Measurements from ENCODE around the gene PRC1. TPM values are rescaled to one million over a fixed set of nuclear protein-coding genes. Genes with fewer than 3 reads are reported as not detected.

PRC1 gene
- total and polyA plus RNA-seq, 2 donors from 2014 or later, result 3.4 to 6.6 TPM

GRCh38 chr15:90981681-90982080 is 12.7 kb downstream of the PRC1 start:
- DNase-seq (no peak), FAIRE-seq (no peak)
- Histone ChIP-seq H3K27ac (ENCODE audit: low read depth in 2 of 2, low read length in 2 of 2) (no peak overlapping the region), H3K36me3 (ENCODE audit: control insufficient read depth in 2 of 3, insufficient read depth in 3 of 3, low read length in 3 of 3) (no peaks in the 10 kb centered on the region), H3K9ac (ENCODE audit: low read length in 3 of 3) (no peak overlapping the region), H3K9me3 (ENCODE audit: control insufficient read depth in 2 of 3, insufficient read depth in 1 of 3, low read length in 3 of 3) (no peaks in the 10 kb centered on the region), H3K4me3 (ENCODE audit: low read length in 3 of 3) (no peak overlapping the region), H3K4me1 (ENCODE audit: control insufficient read depth in 2 of 3, insufficient read depth in 2 of 3, low read depth in 1 of 3, low read length in 3 of 3) (no peaks in the 10 kb centered on the region), H3K27me3 (ENCODE audit: control insufficient read depth, insufficient read depth, low read length) (no peaks in the 10 kb centered on the region)
- no peak for TF ChIP-seq CTCF (IDR thresholded peaks at IDR 0.05; ENCODE audit: borderline replicate concordance, extremely low read depth, insufficient read depth)
- intact Hi-C loops (cut with DNase I), result no loop called here

GRCh38 chr15:90979582-90979981 is 14.8 kb downstream of the PRC1 start:
- Histone ChIP-seq H3K27ac (ENCODE audit: low read depth in 2 of 2, low read length in 2 of 2) (no peak overlapping the region), H3K4me1 (ENCODE audit: control insufficient read depth in 2 of 3, insufficient read depth in 2 of 3, low read depth in 1 of 3, low read length in 3 of 3) (no peaks in the 10 kb centered on the region), H3K9ac (ENCODE audit: low read length in 3 of 3) (no peak overlapping the region), H3K9me3 (ENCODE audit: control insufficient read depth in 2 of 3, insufficient read depth in 1 of 3, low read length in 3 of 3) (no peaks in the 10 kb centered on the region), H3K4me3 (ENCODE audit: low read length in 3 of 3) (no peak overlapping the region), H3K36me3 (ENCODE audit: control insufficient read depth in 2 of 3, insufficient read depth in 3 of 3, low read length in 3 of 3) (no peaks in the 10 kb centered on the region), H3K27me3 (ENCODE audit: control insufficient read depth, insufficient read depth, low read length) (no peaks in the 10 kb centered on the region)
- FAIRE-seq (no peak), DNase-seq (no peak)
- TF ChIP-seq CTCF (IDR thresholded peaks at IDR 0.05; ENCODE audit: borderline replicate concordance, extremely low read depth, insufficient read depth), result no peak
- intact Hi-C loops (cut with DNase I), result no loop called here

- H3K4me3 ChIP-seq (ENCODE audit: low read length in 3 of 3), result no peak overlapping the region
- no peak for TF ChIP-seq CTCF (IDR thresholded peaks at IDR 0.05; ENCODE audit: borderline replicate concordance, extremely low read depth, insufficient read depth)
- no peak overlapping the region for H3K9ac ChIP-seq (ENCODE audit: low read length in 3 of 3)
- peaks cover 0 to 2% (median 0%) of the 10 kb centered on the region in 3 donors for H3K36me3 ChIP-seq (ENCODE audit: control insufficient read depth in 2 of 3, insufficient read depth in 3 of 3, low read length in 3 of 3)
- H3K9me3 ChIP-seq (ENCODE audit: control insufficient read depth in 2 of 3, insufficient read depth in 1 of 3, low read length in 3 of 3), result no peaks in the 10 kb centered on the region
- H3K4me1 ChIP-seq (ENCODE audit: control insufficient read depth in 2 of 3, insufficient read depth in 2 of 3, low read depth in 1 of 3, low read length in 3 of 3), result no peaks in the 10 kb centered on the region
- H3K27me3 ChIP-seq (ENCODE audit: control insufficient read depth, insufficient read depth, low read length), result no peaks in the 10 kb centered on the region
- intact Hi-C loops (cut with DNase I), result no loop called here
- FAIRE-seq, result no peak
- DNase-seq, result no peak
- no peak overlapping the region for H3K27ac ChIP-seq (ENCODE audit: low read depth in 2 of 2, low read length in 2 of 2)
Observed at GRCh38 chr15:90974216-90974615, 20.1 kb downstream of the PRC1 start.

- Histone ChIP-seq H3K4me1 (ENCODE audit: control insufficient read depth in 2 of 3, insufficient read depth in 2 of 3, low read depth in 1 of 3, low read length in 3 of 3) (no peaks in the 10 kb centered on the region), H3K36me3 (ENCODE audit: control insufficient read depth in 2 of 3, insufficient read depth in 3 of 3, low read length in 3 of 3) (peaks cover under 1 to 6% (median 2%) of the 10 kb centered on the region in 3 donors), H3K27ac (ENCODE audit: low read depth in 2 of 2, low read length in 2 of 2) (no peak overlapping the region), H3K4me3 (ENCODE audit: low read length in 3 of 3) (no peak overlapping the region), H3K9ac (ENCODE audit: low read length in 3 of 3) (no peak overlapping the region), H3K27me3 (ENCODE audit: control insufficient read depth, insufficient read depth, low read length) (no peaks in the 10 kb centered on the region), H3K9me3 (ENCODE audit: control insufficient read depth in 2 of 3, insufficient read depth in 1 of 3, low read length in 3 of 3) (no peaks in the 10 kb centered on the region)
- FAIRE-seq, result no peak
- intact Hi-C loops (cut with DNase I), result no loop called here
- no peak for DNase-seq
- no peak for TF ChIP-seq CTCF (IDR thresholded peaks at IDR 0.05; ENCODE audit: borderline replicate concordance, extremely low read depth, insufficient read depth)
Observed at GRCh38 chr15:90972133-90972532, 22.2 kb downstream of the PRC1 start.

Data from kidney (tissue), 14 donors.